Rectal smooth muscle tissue (tissue), 1 donor: ENCODE measurements around the gene RAPSN.

Experiments
- H3K27ac ChIP-seq: one replicate; pipeline ENCODE4 v1.7.0; 2013; ENCODE audit warnings: low read depth, low read length, inconsistent platforms
- H3K27me3 ChIP-seq: one replicate; pipeline ENCODE4 v1.7.0; 2013; ENCODE audit warnings: low read length; ENCODE audit not compliant: control insufficient read depth, insufficient read depth
- H3K36me3 ChIP-seq: one replicate; pipeline ENCODE4 v1.7.0; 2013; ENCODE audit warnings: low read length; ENCODE audit not compliant: control insufficient read depth, insufficient read depth
- H3K4me1 ChIP-seq: one replicate; pipeline ENCODE4 v1.7.0; 2013; ENCODE audit warnings: low read length; ENCODE audit not compliant: control insufficient read depth, insufficient read depth
- H3K4me3 ChIP-seq: one replicate; pipeline ENCODE4 v1.7.0; 2013; ENCODE audit warnings: low read length
- H3K9ac ChIP-seq: one replicate; pipeline ENCODE4 v1.7.0; 2013; ENCODE audit warnings: low read length

RAPSN gene

DNA sequence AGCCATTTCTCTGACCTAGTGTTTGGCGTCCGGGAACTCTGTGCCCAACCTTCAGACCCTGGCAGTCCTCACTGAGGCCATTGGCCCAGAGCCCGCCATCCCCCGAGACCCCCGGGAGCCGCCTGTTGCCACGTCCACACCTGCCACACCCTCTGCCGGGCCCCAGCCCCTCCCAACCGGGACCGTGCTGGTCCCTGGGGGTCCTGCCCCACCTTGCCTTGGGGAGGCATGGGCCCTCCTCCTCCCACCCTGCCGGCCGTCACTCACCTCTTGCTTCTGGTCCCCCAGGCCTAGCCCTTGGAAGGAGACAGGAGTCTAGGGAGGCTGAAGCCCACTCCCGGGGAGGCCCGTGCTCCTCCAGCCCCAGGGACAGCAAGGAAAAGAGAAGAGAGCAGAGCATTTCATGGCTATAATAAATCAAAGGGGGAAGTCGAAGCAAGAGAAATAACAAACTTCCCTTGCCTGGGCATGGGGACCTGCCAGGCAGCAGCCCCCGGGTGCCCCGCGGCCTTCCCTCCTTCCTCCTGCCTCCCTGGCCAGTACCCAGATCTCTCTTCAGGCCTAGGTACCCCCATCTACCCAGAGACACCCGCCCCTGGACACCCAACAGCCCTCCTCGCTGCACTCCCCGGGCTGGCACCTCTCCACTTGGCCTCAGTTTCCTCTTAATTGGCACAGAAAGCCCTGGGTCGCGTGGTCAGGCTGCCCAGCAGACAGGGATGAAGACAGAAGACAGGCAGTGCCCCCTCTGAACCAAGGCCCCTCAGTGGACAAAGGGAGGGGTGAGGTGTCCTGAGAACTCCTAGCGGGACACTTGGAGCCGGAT lies 53.5 kb downstream of the RAPSN start:
- Histone ChIP-seq H3K4me1 (peaks cover 4% of the 10 kb centered on the region), H3K27ac (peak overlapping the region; percentile 69), H3K9ac (peak overlapping the region; percentile 3), H3K27me3 (no peaks in the 10 kb centered on the region), H3K4me3 (peak overlapping the region; percentile 1), H3K36me3 (no peaks in the 10 kb centered on the region)

- no peaks in the 10 kb centered on the region for H3K4me1 ChIP-seq
- H3K9ac ChIP-seq = peak overlapping the region; percentile 3
- H3K27ac ChIP-seq = peak overlapping the region; percentile 69
- H3K4me3 ChIP-seq = peak overlapping the region; percentile 5
- H3K27me3 ChIP-seq = no peaks in the 10 kb centered on the region
- H3K36me3 ChIP-seq = no peaks in the 10 kb centered on the region
Observed at GRCh38 chr11:47394322-47395222, 54.4 kb downstream of the RAPSN start.

- Histone ChIP-seq H3K4me3 (peak overlapping the region; percentile 5), H3K36me3 (no peaks in the 10 kb centered on the region), H3K27me3 (no peaks in the 10 kb centered on the region), H3K27ac (peak overlapping the region; percentile 27), H3K4me1 (no peaks in the 10 kb centered on the region), H3K9ac (no peak overlapping the region)
Observed at GRCh38 chr11:47394050-47394321, 55.0 kb downstream of the RAPSN start.

DNA sequence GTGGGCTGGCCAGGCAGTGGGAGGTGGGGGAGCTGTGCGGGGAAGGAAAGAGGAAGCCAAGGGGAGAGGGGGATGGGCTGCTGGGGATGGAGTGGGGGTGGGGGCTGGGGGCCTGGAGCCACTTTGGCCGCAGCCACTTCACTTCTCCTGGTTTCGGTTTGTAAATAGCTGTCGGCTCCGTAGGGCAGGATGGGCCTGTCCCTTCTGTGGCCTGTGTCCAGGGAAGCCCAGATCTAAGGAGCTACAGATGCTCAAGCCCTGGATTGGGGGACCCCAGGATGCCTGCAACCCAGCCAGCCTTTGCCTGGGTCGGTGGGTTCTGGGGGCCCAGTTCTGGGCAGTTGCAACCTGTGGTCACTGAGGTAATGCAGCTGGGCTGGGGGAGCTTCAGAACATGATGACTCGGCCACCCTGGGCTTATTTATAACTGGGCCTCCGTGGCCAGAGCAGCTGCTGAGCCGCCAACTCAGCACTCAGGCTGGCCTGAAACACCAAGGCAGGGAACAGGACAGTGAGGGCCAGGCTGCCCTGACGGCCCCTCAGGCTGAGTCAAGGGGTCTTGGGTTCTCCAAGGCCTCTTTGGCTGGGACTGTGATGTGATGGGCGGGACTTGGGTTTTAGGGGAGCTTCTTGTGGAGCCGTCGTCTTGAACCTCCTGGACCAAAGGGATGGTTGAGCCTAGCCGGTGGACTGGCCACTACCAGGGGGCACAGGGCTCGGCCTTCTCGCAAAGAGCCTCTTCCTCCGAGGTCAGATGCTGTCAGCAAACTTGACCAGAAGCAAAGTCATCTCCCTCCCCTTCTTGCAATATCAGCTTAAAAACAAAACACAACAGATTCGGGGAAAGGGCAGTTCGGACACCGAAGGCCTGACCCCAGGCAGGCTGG lies 55.5 kb downstream of the RAPSN start:
- Histone ChIP-seq H3K27ac (peak overlapping the region; percentile 27), H3K36me3 (no peaks in the 10 kb centered on the region)

GRCh38 chr11:47392546-47393162 lies 56.3 kb downstream of the RAPSN start:
- Histone ChIP-seq H3K4me3 (no peak overlapping the region), H3K9ac (no peak overlapping the region), H3K4me1 (no peaks in the 10 kb centered on the region), H3K27me3 (no peaks in the 10 kb centered on the region), H3K36me3 (no peaks in the 10 kb centered on the region), H3K27ac (no peak overlapping the region)

More for the DNA sequence above, 55.5 kb downstream of the RAPSN start:
- Histone ChIP-seq H3K9ac (no peak overlapping the region), H3K4me1 (no peaks in the 10 kb centered on the region), H3K27me3 (no peaks in the 10 kb centered on the region), H3K4me3 (peak overlapping the region; percentile 2)

DNA sequence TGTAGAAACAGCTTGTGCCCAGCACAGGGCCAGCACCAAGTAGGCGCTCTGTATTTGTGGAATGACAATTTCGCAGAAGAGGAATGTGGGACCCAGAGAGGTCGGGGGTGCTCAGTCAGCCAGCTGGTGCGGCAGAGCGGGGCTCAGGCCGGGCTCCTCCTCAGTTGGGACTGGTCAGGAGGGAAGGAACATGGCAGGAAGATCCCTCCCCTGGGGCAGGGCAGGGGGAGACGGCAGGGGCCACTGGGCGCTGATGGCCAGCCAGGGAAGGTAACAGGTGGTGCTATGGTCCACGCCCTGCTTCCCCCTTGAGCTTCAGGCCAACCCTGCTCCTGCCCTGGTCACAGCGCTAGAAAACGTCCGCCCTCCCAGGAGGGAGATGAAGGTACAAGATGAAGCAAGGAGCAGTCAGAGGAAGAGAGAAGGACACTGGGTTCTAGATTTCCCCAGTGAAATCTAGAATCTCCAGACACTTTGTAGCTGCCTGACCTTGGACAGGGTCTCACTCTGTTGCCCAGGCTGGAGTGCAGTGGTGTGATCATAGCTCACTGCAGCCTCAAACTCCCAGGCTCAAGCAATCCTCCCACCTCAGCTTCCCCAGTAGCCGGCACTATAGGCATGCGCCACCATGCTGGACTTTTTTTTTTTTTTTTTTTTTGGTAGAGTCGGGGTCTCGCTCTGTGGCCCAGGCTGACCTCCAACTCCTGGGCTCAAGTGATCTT lies 57.1 kb downstream of the RAPSN start:
- Histone ChIP-seq H3K27me3 (no peaks in the 10 kb centered on the region), H3K27ac (no peak overlapping the region), H3K4me1 (no peaks in the 10 kb centered on the region), H3K9ac (no peak overlapping the region), H3K36me3 (no peaks in the 10 kb centered on the region), H3K4me3 (no peak overlapping the region)

GRCh38 chr11:47391077-47391583 lies 57.8 kb downstream of the RAPSN start:
- Histone ChIP-seq H3K36me3 (no peaks in the 10 kb centered on the region), H3K9ac (no peak overlapping the region), H3K27me3 (no peaks in the 10 kb centered on the region), H3K27ac (no peak overlapping the region), H3K4me1 (no peaks in the 10 kb centered on the region), H3K4me3 (no peak overlapping the region)

- H3K36me3 ChIP-seq = no peaks in the 10 kb centered on the region
- H3K4me3 ChIP-seq = no peak overlapping the region
- H3K27ac ChIP-seq = no peak overlapping the region
- H3K4me1 ChIP-seq = no peaks in the 10 kb centered on the region
- no peaks in the 10 kb centered on the region for H3K27me3 ChIP-seq
- no peak overlapping the region for H3K9ac ChIP-seq
Observed at GRCh38 chr11:47390422-47390760, 58.5 kb downstream of the RAPSN start.

GRCh38 chr11:47389577-47390421 lies 59.1 kb downstream of the RAPSN start:
- H3K4me3 ChIP-seq = no peak overlapping the region
- H3K36me3 ChIP-seq = no peaks in the 10 kb centered on the region
- H3K27ac ChIP-seq = no peak overlapping the region
- no peaks in the 10 kb centered on the region for H3K4me1 ChIP-seq
- no peak overlapping the region for H3K9ac ChIP-seq
- no peaks in the 10 kb centered on the region for H3K27me3 ChIP-seq

GRCh38 chr11:47388697-47389576 lies 60.0 kb downstream of the RAPSN start:
- Histone ChIP-seq H3K4me3 (no peak overlapping the region), H3K36me3 (no peaks in the 10 kb centered on the region), H3K9ac (no peak overlapping the region), H3K4me1 (no peaks in the 10 kb centered on the region), H3K27me3 (no peaks in the 10 kb centered on the region), H3K27ac (no peak overlapping the region)
